ENCODE data around the gene PACS1. TPM values are rescaled to one million over a fixed set of nuclear protein-coding genes. Genes with fewer than 3 reads are reported as not detected.
A peak's percentile ranks its signal among the peaks of the same experiment; 100 is the strongest.
"Not testable (repeated sequence)": the region's sequence is repeated elsewhere in the genome, so short reads cannot be mapped to it uniquely, and the experiment has no call there.

Gene PACS1
- total RNA-seq, 2 donors from 2014 or later: 64.3 to 73.3 TPM

GRCh38 chr11:66073669-66074068 is 3.6 kb downstream of the PACS1 start:
- no peaks in the 10 kb centered on the region for H3K36me3 Mint-ChIP-seq
- no peaks in the 10 kb centered on the region for H3K27me3 Mint-ChIP-seq
- peaks cover 40 to 45% of the 10 kb centered on the region in 2 donors for H3K4me1 Mint-ChIP-seq (ENCODE audit: low read depth in 2 of 2)
- DNase-seq (ENCODE audit: low spot score): no peak
- ATAC-seq: no peak
- peak overlapping the region in 1 of 2 donors; percentile 95 for H3K27ac Mint-ChIP-seq
- no peak overlapping the region for H3K4me3 Mint-ChIP-seq
- H3K9me3 Mint-ChIP-seq: no peaks in the 10 kb centered on the region

GRCh38 chr11:66075273-66075672 is 5.2 kb downstream of the PACS1 start:
- peaks cover 43 to 51% of the 10 kb centered on the region in 2 donors for H3K4me1 Mint-ChIP-seq (ENCODE audit: low read depth in 2 of 2)
- no peaks in the 10 kb centered on the region for H3K9me3 Mint-ChIP-seq
- H3K4me3 Mint-ChIP-seq: no peak overlapping the region
- H3K27ac Mint-ChIP-seq: no peak overlapping the region
- ATAC-seq (no peak), DNase-seq (ENCODE audit: low spot score) (no peak)
- H3K27me3 Mint-ChIP-seq: no peaks in the 10 kb centered on the region
- no peaks in the 10 kb centered on the region for H3K36me3 Mint-ChIP-seq

GRCh38 chr11:66076561-66076960 is 6.5 kb downstream of the PACS1 start:
- Mint-ChIP-seq H3K36me3 (no peaks in the 10 kb centered on the region), H3K27ac (no peak overlapping the region), H3K4me3 (no peak overlapping the region), H3K4me1 (ENCODE audit: low read depth in 2 of 2) (peaks cover 49 to 57% of the 10 kb centered on the region in 2 donors), H3K27me3 (no peaks in the 10 kb centered on the region), H3K9me3 (no peaks in the 10 kb centered on the region)
- ATAC-seq: no peak
- no peak for DNase-seq (ENCODE audit: low spot score)

- DNase-seq (ENCODE audit: low spot score) (no peak), ATAC-seq (no peak)
- peaks cover 42 to 52% of the 10 kb centered on the region in 2 donors for H3K4me1 Mint-ChIP-seq (ENCODE audit: low read depth in 2 of 2)
- no peak overlapping the region for H3K4me3 Mint-ChIP-seq
- no peaks in the 10 kb centered on the region for H3K9me3 Mint-ChIP-seq
- no peaks in the 10 kb centered on the region for H3K36me3 Mint-ChIP-seq
- H3K27me3 Mint-ChIP-seq: no peaks in the 10 kb centered on the region
- H3K27ac Mint-ChIP-seq: peak overlapping the region; percentile 76 to 92
These were observed 7.9 kb downstream of the PACS1 start for GRCh38 chr11:66077927-66078326.

- not testable (repeated sequence) for H3K4me3 Mint-ChIP-seq; DNase-seq (ENCODE audit: low spot score); ATAC-seq; H3K9me3 Mint-ChIP-seq; H3K36me3 Mint-ChIP-seq; H3K27me3 Mint-ChIP-seq
- peak overlapping the region; percentile 76 to 92 for H3K27ac Mint-ChIP-seq
- H3K4me1 Mint-ChIP-seq (ENCODE audit: low read depth in 2 of 2): peaks cover 42 to 56% of the 10 kb centered on the region in 2 donors
These were observed 8.9 kb downstream of the PACS1 start for GRCh38 chr11:66078949-66079348.

GRCh38 chr11:66080055-66080817 is 10.2 kb downstream of the PACS1 start:
- Mint-ChIP-seq H3K9me3 (no peaks in the 10 kb centered on the region), H3K4me1 (ENCODE audit: low read depth in 2 of 2) (peaks cover 47 to 65% of the 10 kb centered on the region in 2 donors), H3K27ac (peak overlapping the region; percentile 92 to 96), H3K36me3 (no peaks in the 10 kb centered on the region), H3K4me3 (peak overlapping the region; percentile 70), H3K27me3 (no peaks in the 10 kb centered on the region)
- ATAC-seq: peak; percentile 65 to 67
- no peak for DNase-seq (ENCODE audit: low spot score)

- Mint-ChIP-seq H3K27me3 (no peaks in the 10 kb centered on the region), H3K9me3 (no peaks in the 10 kb centered on the region), H3K4me3 (peak overlapping the region; percentile 70), H3K4me1 (ENCODE audit: low read depth in 2 of 2) (peaks cover 47 to 65% of the 10 kb centered on the region in 2 donors), H3K27ac (peak overlapping the region; percentile 92 to 96), H3K36me3 (no peaks in the 10 kb centered on the region)
- peak; percentile 73 for DNase-seq (ENCODE audit: low spot score)
- peak; percentile 80 to 87 for ATAC-seq
These were observed 11.4 kb downstream of the PACS1 start for GRCh38 chr11:66081505-66081904.

GRCh38 chr11:66082946-66083698 is 13.1 kb downstream of the PACS1 start:
- Mint-ChIP-seq H3K27ac (peak overlapping the region; percentile 6 to 10), H3K36me3 (no peaks in the 10 kb centered on the region), H3K9me3 (no peaks in the 10 kb centered on the region), H3K4me3 (no peak overlapping the region), H3K4me1 (ENCODE audit: low read depth in 2 of 2) (peaks cover 50 to 63% of the 10 kb centered on the region in 2 donors), H3K27me3 (no peaks in the 10 kb centered on the region)
- DNase-seq (ENCODE audit: low spot score): no peak
- no peak for ATAC-seq

GRCh38 chr11:66083767-66084166 is 13.7 kb downstream of the PACS1 start:
- no peaks in the 10 kb centered on the region for H3K27me3 Mint-ChIP-seq
- no peaks in the 10 kb centered on the region for H3K9me3 Mint-ChIP-seq
- peaks cover 47 to 56% of the 10 kb centered on the region in 2 donors for H3K4me1 Mint-ChIP-seq (ENCODE audit: low read depth in 2 of 2)
- H3K36me3 Mint-ChIP-seq: no peaks in the 10 kb centered on the region
- no peak for ATAC-seq
- peak overlapping the region; percentile 6 to 10 for H3K27ac Mint-ChIP-seq
- no peak for DNase-seq (ENCODE audit: low spot score)
- H3K4me3 Mint-ChIP-seq: no peak overlapping the region

- Mint-ChIP-seq H3K27me3 (no peaks in the 10 kb centered on the region), H3K27ac (peak overlapping the region in 1 of 2 donors; percentile 10), H3K36me3 (no peaks in the 10 kb centered on the region), H3K4me3 (no peak overlapping the region), H3K4me1 (ENCODE audit: low read depth in 2 of 2) (peaks cover 40 to 45% of the 10 kb centered on the region in 2 donors), H3K9me3 (no peaks in the 10 kb centered on the region)
- DNase-seq (ENCODE audit: low spot score): no peak
- ATAC-seq: no peak
These were observed 14.9 kb downstream of the PACS1 start for GRCh38 chr11:66084821-66085475.

- H3K9me3 Mint-ChIP-seq: no peaks in the 10 kb centered on the region
- no peak overlapping the region for H3K4me3 Mint-ChIP-seq
- no peaks in the 10 kb centered on the region for H3K36me3 Mint-ChIP-seq
- H3K4me1 Mint-ChIP-seq (ENCODE audit: low read depth in 2 of 2): peaks cover 18 to 21% of the 10 kb centered on the region in 2 donors
- no peak for ATAC-seq
- no peaks in the 10 kb centered on the region for H3K27me3 Mint-ChIP-seq
- H3K27ac Mint-ChIP-seq: no peak overlapping the region
- DNase-seq (ENCODE audit: low spot score): no peak
These were observed 17.3 kb downstream of the PACS1 start for GRCh38 chr11:66087148-66087908.

- Mint-ChIP-seq H3K4me3 (no peak overlapping the region), H3K9me3 (no peaks in the 10 kb centered on the region), H3K36me3 (no peaks in the 10 kb centered on the region), H3K27ac (no peak overlapping the region), H3K27me3 (no peaks in the 10 kb centered on the region), H3K4me1 (ENCODE audit: low read depth in 2 of 2) (peaks cover 8 to 19% of the 10 kb centered on the region in 2 donors)
- ATAC-seq (no peak), DNase-seq (ENCODE audit: low spot score) (no peak)
These were observed 19.0 kb downstream of the PACS1 start for GRCh38 chr11:66089067-66089466.

GRCh38 chr11:66090288-66090687 is 20.2 kb downstream of the PACS1 start:
- Mint-ChIP-seq H3K9me3 (no peaks in the 10 kb centered on the region), H3K27me3 (no peaks in the 10 kb centered on the region), H3K4me1 (ENCODE audit: low read depth in 2 of 2) (peaks cover 0 to 12% of the 10 kb centered on the region in 2 donors), H3K27ac (no peak overlapping the region), H3K36me3 (no peaks in the 10 kb centered on the region), H3K4me3 (no peak overlapping the region)
- DNase-seq (ENCODE audit: low spot score): no peak
- ATAC-seq: no peak

Measured in natural killer cell treated with Interleukin-12 subunit alpha and Interleukin-12 subunit beta and Interleukin-15 and Interleukin-18, amount 100 ng/mL, for 72 hours (primary cell).